Neural cell (in vitro differentiated cells): Measurements from ENCODE around the gene CACNB2. TPM values are rescaled to one million over a fixed set of nuclear protein-coding genes. Genes with fewer than 3 reads are reported as not detected.

Experiments
- H2AFZ ChIP-seq: fragments of 200-600, 300-800 bp; sonication (generic), shearing (Covaris generic); 2 replicates; pipeline ENCODE4 v1.6.0; 2014; ENCODE audit warnings: low read depth, mild to moderate bottlenecking, antibody characterized with exemption, low read length, moderate library complexity
- H3F3A ChIP-seq: fragments of 200-600 bp; shearing (Covaris generic); 2 replicates; pipeline ENCODE4 v1.6.1; 2016; ENCODE audit warnings: mild to moderate bottlenecking, moderate library complexity, mixed read lengths, antibody characterized with exemption, low read length; ENCODE audit not compliant: insufficient read depth, poor library complexity, severe bottlenecking
- H3K27ac ChIP-seq: fragments of 200-600, 300-800 bp; sonication (generic), shearing (Covaris generic); 2 replicates; pipeline ENCODE4 v1.5.1; 2014; ENCODE audit warnings: mild to moderate bottlenecking, low read length, moderate library complexity
- H3K27me3 ChIP-seq: fragments of 300-800, 200-600 bp; sonication (generic), shearing (Covaris generic); 2 replicates; pipeline ENCODE4 v1.6.0; 2014; ENCODE audit warnings: mild to moderate bottlenecking, low read depth, low read length, moderate library complexity; ENCODE audit not compliant: insufficient read depth
- H3K36me3 ChIP-seq: fragments of 300-800, 200-600 bp; sonication (generic), shearing (Covaris generic); 2 replicates; pipeline ENCODE4 v1.5.1; 2014; ENCODE audit warnings: mild to moderate bottlenecking, antibody characterized with exemption, low read length, moderate library complexity; ENCODE audit not compliant: insufficient read depth
- H3K4me2 ChIP-seq: fragments of 300-800, 200-600 bp; sonication (generic), shearing (Covaris generic); 2 replicates; pipeline ENCODE4 v1.6.0; 2014; ENCODE audit warnings: mild to moderate bottlenecking, low read length
- H3K4me3 ChIP-seq: fragments of 300-800, 200-600 bp; sonication (generic), shearing (Covaris generic); 2 replicates; pipeline ENCODE4 v1.5.1; 2014; ENCODE audit warnings: mild to moderate bottlenecking, low read length, moderate library complexity
- H3K79me2 ChIP-seq: fragments of 200-600 bp; shearing (Covaris generic); replicated peaks from 2 replicates; pipeline ENCODE4 v1.6.0; 2014; ENCODE audit warnings: mild to moderate bottlenecking, low read length, moderate library complexity; ENCODE audit not compliant: insufficient read depth
- H3K9ac ChIP-seq: fragments of 300-800, 200-600 bp; sonication (generic), shearing (Covaris generic); 2 replicates; pipeline ENCODE4 v1.6.1; 2016; ENCODE audit warnings: mild to moderate bottlenecking, low read length, mixed read lengths
- H3K9me2 ChIP-seq: fragments of 200-600 bp; shearing (Covaris generic); 2 replicates; pipeline ENCODE4 v1.6.1; 2016; ENCODE audit warnings: mild to moderate bottlenecking, low read length, mixed read lengths; ENCODE audit not compliant: insufficient read depth
- H3K9me3 ChIP-seq: fragments of 200-600, 300-800 bp; sonication (generic), shearing (Covaris generic); 2 replicates; pipeline ENCODE4 v1.6.1; 2016; ENCODE audit warnings: mild to moderate bottlenecking, mixed run types, low read length, moderate library complexity, mixed read lengths
- H4K20me1 ChIP-seq: fragments of 200-600 bp; shearing (Covaris generic); 2 replicates; pipeline ENCODE4 v1.6.1; 2016; ENCODE audit warnings: mild to moderate bottlenecking, mixed run types; ENCODE audit not compliant: insufficient read depth
- CTCF ChIP-seq: fragments of 450-650 bp; IDR thresholded peaks from 2 replicates; pipeline ENCODE4 v1.5.1; 2014; ENCODE audit warnings: antibody characterized with exemption, mild to moderate bottlenecking, moderate library complexity; ENCODE audit not compliant: poor library complexity, severe bottlenecking
- EP300 ChIP-seq: fragments of 450-650 bp; conservative IDR thresholded peaks from 2 replicates; pipeline ENCODE4 v1.6.1; 2014; ENCODE audit warnings: antibody characterized with exemption, mild to moderate bottlenecking, moderate library complexity; ENCODE audit not compliant: poor library complexity, severe bottlenecking
- EZH2 ChIP-seq: fragments of 200-600, 300-800 bp; shearing (Covaris generic), sonication (generic); IDR thresholded peaks from 2 replicates; pipeline ENCODE4 v1.6.1; 2014; ENCODE audit warnings: antibody characterized with exemption, low read length, borderline replicate concordance, mild to moderate bottlenecking; ENCODE audit not compliant: insufficient read depth, poor library complexity, severe bottlenecking
- MXI1 ChIP-seq: fragments of 450-650 bp; conservative IDR thresholded peaks from 2 replicates; pipeline ENCODE4 v1.6.1; 2014; ENCODE audit warnings: antibody characterized with exemption, mild to moderate bottlenecking; ENCODE audit not compliant: poor library complexity, severe bottlenecking
- POLR2AphosphoS5 ChIP-seq: IDR thresholded peaks from 2 replicates; pipeline ENCODE4 v1.6.1; 2012
- RAD21 ChIP-seq: fragments of 450-650 bp; conservative IDR thresholded peaks from 2 replicates; pipeline ENCODE4 v1.6.1; 2014; ENCODE audit warnings: antibody characterized with exemption, mild to moderate bottlenecking, moderate library complexity
- REST ChIP-seq: IDR thresholded peaks from 2 replicates; pipeline ENCODE4 v1.6.1; 2012; ENCODE audit warnings: borderline replicate concordance
- SMC3 ChIP-seq: fragments of 450-650 bp; conservative IDR thresholded peaks from 2 replicates; pipeline ENCODE4 v1.6.1; 2014; ENCODE audit warnings: antibody characterized with exemption, mild to moderate bottlenecking, moderate library complexity; ENCODE audit not compliant: poor library complexity
- TAF1 ChIP-seq: IDR thresholded peaks from 2 replicates; pipeline ENCODE4 v1.6.1; 2012; ENCODE audit warnings: low read depth
- polyA plus RNA-seq: library from polyadenylated mRNA; depleted of rRNA; stranded (reverse); fragments of >200 nt; gene quantifications from 2 replicates; pipeline ENCODE4 v1.2.3, GENCODE V29; 2014

Gene CACNB2
- polyA plus RNA-seq, 1 donor from 2014 or later: 14.3 TPM

GRCh38 chr10:18224626-18225445 is 84.6 kb downstream of the CACNB2 start:
- no peak overlapping the region for H3K27ac ChIP-seq

GRCh38 chr10:18226336-18226735 is 86.1 kb downstream of the CACNB2 start:
- H3K9me3 ChIP-seq: no peaks in the 10 kb centered on the region
- H4K20me1 ChIP-seq: no peaks in the 10 kb centered on the region
- H3F3A ChIP-seq: no peaks in the 10 kb centered on the region
- H3K4me3 ChIP-seq: no peak overlapping the region
- no peaks in the 10 kb centered on the region for H3K36me3 ChIP-seq
- H3K9ac ChIP-seq: no peak overlapping the region
- H2AFZ ChIP-seq: no peak overlapping the region
- H3K9me2 ChIP-seq: no peaks in the 10 kb centered on the region
- H3K27ac ChIP-seq: no peak overlapping the region
- H3K79me2 ChIP-seq: no peaks in the 10 kb centered on the region
- H3K27me3 ChIP-seq: no peaks in the 10 kb centered on the region
- H3K4me2 ChIP-seq: no peak overlapping the region
- no peak for TF ChIP-seq EP300
- no peak for TF ChIP-seq CTCF
- TF ChIP-seq REST: no peak
- no peak for TF ChIP-seq RAD21

More at GRCh38 chr10:18224626-18225445, 84.6 kb downstream of the CACNB2 start:
- H3F3A ChIP-seq: no peaks in the 10 kb centered on the region
- no peaks in the 10 kb centered on the region for H3K9me2 ChIP-seq
- H3K27me3 ChIP-seq: no peaks in the 10 kb centered on the region
- H3K4me3 ChIP-seq: no peak overlapping the region
- H3K9ac ChIP-seq: no peak overlapping the region
- H3K36me3 ChIP-seq: no peaks in the 10 kb centered on the region
- no peaks in the 10 kb centered on the region for H3K79me2 ChIP-seq
- H3K4me2 ChIP-seq: no peak overlapping the region
- no peak overlapping the region for H2AFZ ChIP-seq
- no peaks in the 10 kb centered on the region for H3K9me3 ChIP-seq
- H4K20me1 ChIP-seq: no peaks in the 10 kb centered on the region
- TF ChIP-seq EP300 (no peak), MXI1 (no peak), SMC3 (no peak), CTCF (no peak), EZH2 (no peak), TAF1 (no peak), REST (no peak), RAD21 (no peak), POLR2AphosphoS5 (no peak)
